GM12878 (cell line): Measurements from ENCODE around the gene ANTXR2.

Experiments
- CBFB ChIP-seq: IDR thresholded peaks from 2 replicates; pipeline ENCODE4 v1.6.1; 2016; ENCODE audit warnings: antibody characterized with exemption, low read depth
- JUND ChIP-seq: IDR thresholded peaks from 2 replicates; pipeline ENCODE4 v1.6.1; 2012; ENCODE audit warnings: low read depth, mild to moderate bottlenecking, low read length, improper control_type of control experiment, moderate library complexity
- NR2C1 ChIP-seq: fragments of 450-650 bp; IDR thresholded peaks from 2 replicates; pipeline ENCODE4 v1.6.1; 2017; ENCODE audit warnings: antibody characterized with exemption, mild to moderate bottlenecking, moderate library complexity
- PAX8 ChIP-seq: fragments of 450-650 bp; IDR thresholded peaks from 2 replicates; pipeline ENCODE4 v1.6.1; 2017; ENCODE audit warnings: mild to moderate bottlenecking, moderate library complexity
- TARDBP ChIP-seq: IDR thresholded peaks from 2 replicates; pipeline ENCODE4 v1.6.1; 2016; ENCODE audit warnings: borderline replicate concordance
- TF ChIP-seq, protein P1 (sequence below): IDR thresholded peaks from 2 replicates; pipeline ENCODE4 v1.6.1; 2012; ENCODE audit warnings: mild to moderate bottlenecking, low read depth, low read length
- TF ChIP-seq, protein P2 (sequence below), 3 experiments: IDR thresholded peaks in 2 of 3; conservative IDR thresholded peaks in 1 of 3; 2 replicates each; pipeline ENCODE4 v1.5.1; 2011; ENCODE audit warnings: low read depth in 3 of 3, low read length in 3 of 3, mild to moderate bottlenecking in 3 of 3, control low read depth in 2 of 3, moderate library complexity in 2 of 3, inconsistent platforms in 1 of 3, mixed read lengths in 1 of 3; ENCODE audit not compliant: control insufficient read depth in 2 of 3, insufficient read depth in 1 of 3; ENCODE audit errors: extremely low read depth in 1 of 3
- TF ChIP-seq, protein P3 (sequence below): fragments of 450-650 bp; formaldehyde crosslinking; IDR thresholded peaks from 2 replicates; pipeline ENCODE4 v1.4.0; 2020; ENCODE audit warnings: mild to moderate bottlenecking, moderate library complexity

DNA sequence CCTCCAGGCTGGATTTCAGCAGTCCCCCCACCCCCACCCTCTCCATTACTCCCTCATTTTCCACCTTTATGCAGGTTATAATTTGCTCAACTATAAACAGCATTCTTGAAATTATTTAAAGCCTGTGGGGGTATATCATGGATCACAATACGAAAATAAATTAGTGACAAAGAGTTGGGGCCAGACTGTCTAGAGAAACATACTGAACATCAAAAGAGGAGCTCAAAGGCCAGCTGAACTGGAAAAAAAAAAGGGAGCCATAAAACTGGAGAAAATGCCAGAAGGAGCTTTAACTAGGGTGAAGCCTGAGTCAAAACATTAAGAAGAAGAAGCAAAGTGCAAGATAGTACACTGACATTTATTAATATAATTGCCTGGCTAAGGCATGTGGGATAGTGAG is 137.8 kb downstream of the ANTXR2 start:
- TF ChIP-seq NR2C1, result no peak
- TF ChIP-seq PAX8, result no peak
- TF ChIP-seq CBFB, result no peak
- no peak for TF ChIP-seq TARDBP
- TF ChIP-seq, protein P1, sequence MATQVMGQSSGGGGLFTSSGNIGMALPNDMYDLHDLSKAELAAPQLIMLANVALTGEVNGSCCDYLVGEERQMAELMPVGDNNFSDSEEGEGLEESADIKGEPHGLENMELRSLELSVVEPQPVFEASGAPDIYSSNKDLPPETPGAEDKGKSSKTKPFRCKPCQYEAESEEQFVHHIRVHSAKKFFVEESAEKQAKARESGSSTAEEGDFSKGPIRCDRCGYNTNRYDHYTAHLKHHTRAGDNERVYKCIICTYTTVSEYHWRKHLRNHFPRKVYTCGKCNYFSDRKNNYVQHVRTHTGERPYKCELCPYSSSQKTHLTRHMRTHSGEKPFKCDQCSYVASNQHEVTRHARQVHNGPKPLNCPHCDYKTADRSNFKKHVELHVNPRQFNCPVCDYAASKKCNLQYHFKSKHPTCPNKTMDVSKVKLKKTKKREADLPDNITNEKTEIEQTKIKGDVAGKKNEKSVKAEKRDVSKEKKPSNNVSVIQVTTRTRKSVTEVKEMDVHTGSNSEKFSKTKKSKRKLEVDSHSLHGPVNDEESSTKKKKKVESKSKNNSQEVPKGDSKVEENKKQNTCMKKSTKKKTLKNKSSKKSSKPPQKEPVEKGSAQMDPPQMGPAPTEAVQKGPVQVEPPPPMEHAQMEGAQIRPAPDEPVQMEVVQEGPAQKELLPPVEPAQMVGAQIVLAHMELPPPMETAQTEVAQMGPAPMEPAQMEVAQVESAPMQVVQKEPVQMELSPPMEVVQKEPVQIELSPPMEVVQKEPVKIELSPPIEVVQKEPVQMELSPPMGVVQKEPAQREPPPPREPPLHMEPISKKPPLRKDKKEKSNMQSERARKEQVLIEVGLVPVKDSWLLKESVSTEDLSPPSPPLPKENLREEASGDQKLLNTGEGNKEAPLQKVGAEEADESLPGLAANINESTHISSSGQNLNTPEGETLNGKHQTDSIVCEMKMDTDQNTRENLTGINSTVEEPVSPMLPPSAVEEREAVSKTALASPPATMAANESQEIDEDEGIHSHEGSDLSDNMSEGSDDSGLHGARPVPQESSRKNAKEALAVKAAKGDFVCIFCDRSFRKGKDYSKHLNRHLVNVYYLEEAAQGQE, result no peak
- no peak for TF ChIP-seq JUND
- TF ChIP-seq, protein P2, sequence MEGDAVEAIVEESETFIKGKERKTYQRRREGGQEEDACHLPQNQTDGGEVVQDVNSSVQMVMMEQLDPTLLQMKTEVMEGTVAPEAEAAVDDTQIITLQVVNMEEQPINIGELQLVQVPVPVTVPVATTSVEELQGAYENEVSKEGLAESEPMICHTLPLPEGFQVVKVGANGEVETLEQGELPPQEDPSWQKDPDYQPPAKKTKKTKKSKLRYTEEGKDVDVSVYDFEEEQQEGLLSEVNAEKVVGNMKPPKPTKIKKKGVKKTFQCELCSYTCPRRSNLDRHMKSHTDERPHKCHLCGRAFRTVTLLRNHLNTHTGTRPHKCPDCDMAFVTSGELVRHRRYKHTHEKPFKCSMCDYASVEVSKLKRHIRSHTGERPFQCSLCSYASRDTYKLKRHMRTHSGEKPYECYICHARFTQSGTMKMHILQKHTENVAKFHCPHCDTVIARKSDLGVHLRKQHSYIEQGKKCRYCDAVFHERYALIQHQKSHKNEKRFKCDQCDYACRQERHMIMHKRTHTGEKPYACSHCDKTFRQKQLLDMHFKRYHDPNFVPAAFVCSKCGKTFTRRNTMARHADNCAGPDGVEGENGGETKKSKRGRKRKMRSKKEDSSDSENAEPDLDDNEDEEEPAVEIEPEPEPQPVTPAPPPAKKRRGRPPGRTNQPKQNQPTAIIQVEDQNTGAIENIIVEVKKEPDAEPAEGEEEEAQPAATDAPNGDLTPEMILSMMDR (IDR thresholded peaks at IDR 0.05 in 2 of 3, conservative IDR thresholded peaks at IDR 0.05 in 1 of 3; ENCODE audit: control insufficient read depth in 2 of 3, extremely low read depth in 1 of 3, insufficient read depth in 1 of 3, low read depth in 3 of 3, low read length in 3 of 3), result no peak
- TF ChIP-seq, protein P3, sequence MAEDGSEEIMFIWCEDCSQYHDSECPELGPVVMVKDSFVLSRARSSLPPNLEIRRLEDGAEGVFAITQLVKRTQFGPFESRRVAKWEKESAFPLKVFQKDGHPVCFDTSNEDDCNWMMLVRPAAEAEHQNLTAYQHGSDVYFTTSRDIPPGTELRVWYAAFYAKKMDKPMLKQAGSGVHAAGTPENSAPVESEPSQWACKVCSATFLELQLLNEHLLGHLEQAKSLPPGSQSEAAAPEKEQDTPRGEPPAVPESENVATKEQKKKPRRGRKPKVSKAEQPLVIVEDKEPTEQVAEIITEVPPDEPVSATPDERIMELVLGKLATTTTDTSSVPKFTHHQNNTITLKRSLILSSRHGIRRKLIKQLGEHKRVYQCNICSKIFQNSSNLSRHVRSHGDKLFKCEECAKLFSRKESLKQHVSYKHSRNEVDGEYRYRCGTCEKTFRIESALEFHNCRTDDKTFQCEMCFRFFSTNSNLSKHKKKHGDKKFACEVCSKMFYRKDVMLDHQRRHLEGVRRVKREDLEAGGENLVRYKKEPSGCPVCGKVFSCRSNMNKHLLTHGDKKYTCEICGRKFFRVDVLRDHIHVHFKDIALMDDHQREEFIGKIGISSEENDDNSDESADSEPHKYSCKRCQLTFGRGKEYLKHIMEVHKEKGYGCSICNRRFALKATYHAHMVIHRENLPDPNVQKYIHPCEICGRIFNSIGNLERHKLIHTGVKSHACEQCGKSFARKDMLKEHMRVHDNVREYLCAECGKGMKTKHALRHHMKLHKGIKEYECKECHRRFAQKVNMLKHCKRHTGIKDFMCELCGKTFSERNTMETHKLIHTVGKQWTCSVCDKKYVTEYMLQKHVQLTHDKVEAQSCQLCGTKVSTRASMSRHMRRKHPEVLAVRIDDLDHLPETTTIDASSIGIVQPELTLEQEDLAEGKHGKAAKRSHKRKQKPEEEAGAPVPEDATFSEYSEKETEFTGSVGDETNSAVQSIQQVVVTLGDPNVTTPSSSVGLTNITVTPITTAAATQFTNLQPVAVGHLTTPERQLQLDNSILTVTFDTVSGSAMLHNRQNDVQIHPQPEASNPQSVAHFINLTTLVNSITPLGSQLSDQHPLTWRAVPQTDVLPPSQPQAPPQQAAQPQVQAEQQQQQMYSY (CRISPR knock-in tag), result no peak
